Neural cell (in vitro differentiated cells): ENCODE results near the gene SMIM14. TPM values are rescaled to one million over a fixed set of nuclear protein-coding genes. Genes with fewer than 3 reads are reported as not detected.
"Not testable (repeated sequence)": the region's sequence is repeated elsewhere in the genome, so short reads cannot be mapped to it uniquely, and the experiment has no call there.

Experiments used
- H2AFZ ChIP-seq: fragments of 200-600, 300-800 bp; sonication (generic), shearing (Covaris generic); 2 replicates; pipeline ENCODE4 v1.6.0; 2014; ENCODE audit warnings: low read depth, mild to moderate bottlenecking, antibody characterized with exemption, low read length, moderate library complexity
- H3F3A ChIP-seq: fragments of 200-600 bp; shearing (Covaris generic); 2 replicates; pipeline ENCODE4 v1.6.1; 2016; ENCODE audit warnings: mild to moderate bottlenecking, moderate library complexity, mixed read lengths, antibody characterized with exemption, low read length; ENCODE audit not compliant: insufficient read depth, poor library complexity, severe bottlenecking
- H3K27ac ChIP-seq: fragments of 200-600, 300-800 bp; sonication (generic), shearing (Covaris generic); 2 replicates; pipeline ENCODE4 v1.5.1; 2014; ENCODE audit warnings: mild to moderate bottlenecking, low read length, moderate library complexity
- H3K27me3 ChIP-seq: fragments of 300-800, 200-600 bp; sonication (generic), shearing (Covaris generic); 2 replicates; pipeline ENCODE4 v1.6.0; 2014; ENCODE audit warnings: mild to moderate bottlenecking, low read depth, low read length, moderate library complexity; ENCODE audit not compliant: insufficient read depth
- H3K36me3 ChIP-seq: fragments of 300-800, 200-600 bp; sonication (generic), shearing (Covaris generic); 2 replicates; pipeline ENCODE4 v1.5.1; 2014; ENCODE audit warnings: mild to moderate bottlenecking, antibody characterized with exemption, low read length, moderate library complexity; ENCODE audit not compliant: insufficient read depth
- H3K4me2 ChIP-seq: fragments of 300-800, 200-600 bp; sonication (generic), shearing (Covaris generic); 2 replicates; pipeline ENCODE4 v1.6.0; 2014; ENCODE audit warnings: mild to moderate bottlenecking, low read length
- H3K4me3 ChIP-seq: fragments of 300-800, 200-600 bp; sonication (generic), shearing (Covaris generic); 2 replicates; pipeline ENCODE4 v1.5.1; 2014; ENCODE audit warnings: mild to moderate bottlenecking, low read length, moderate library complexity
- H3K79me2 ChIP-seq: fragments of 200-600 bp; shearing (Covaris generic); replicated peaks from 2 replicates; pipeline ENCODE4 v1.6.0; 2014; ENCODE audit warnings: mild to moderate bottlenecking, low read length, moderate library complexity; ENCODE audit not compliant: insufficient read depth
- H3K9ac ChIP-seq: fragments of 300-800, 200-600 bp; sonication (generic), shearing (Covaris generic); 2 replicates; pipeline ENCODE4 v1.6.1; 2016; ENCODE audit warnings: mild to moderate bottlenecking, low read length, mixed read lengths
- H3K9me2 ChIP-seq: fragments of 200-600 bp; shearing (Covaris generic); 2 replicates; pipeline ENCODE4 v1.6.1; 2016; ENCODE audit warnings: mild to moderate bottlenecking, low read length, mixed read lengths; ENCODE audit not compliant: insufficient read depth
- H3K9me3 ChIP-seq: fragments of 200-600, 300-800 bp; sonication (generic), shearing (Covaris generic); 2 replicates; pipeline ENCODE4 v1.6.1; 2016; ENCODE audit warnings: mild to moderate bottlenecking, mixed run types, low read length, moderate library complexity, mixed read lengths
- H4K20me1 ChIP-seq: fragments of 200-600 bp; shearing (Covaris generic); 2 replicates; pipeline ENCODE4 v1.6.1; 2016; ENCODE audit warnings: mild to moderate bottlenecking, mixed run types; ENCODE audit not compliant: insufficient read depth
- EZH2 ChIP-seq: fragments of 200-600, 300-800 bp; shearing (Covaris generic), sonication (generic); IDR thresholded peaks from 2 replicates; pipeline ENCODE4 v1.6.1; 2014; ENCODE audit warnings: antibody characterized with exemption, low read length, borderline replicate concordance, mild to moderate bottlenecking; ENCODE audit not compliant: insufficient read depth, poor library complexity, severe bottlenecking
- MXI1 ChIP-seq: fragments of 450-650 bp; conservative IDR thresholded peaks from 2 replicates; pipeline ENCODE4 v1.6.1; 2014; ENCODE audit warnings: antibody characterized with exemption, mild to moderate bottlenecking; ENCODE audit not compliant: poor library complexity, severe bottlenecking
- RAD21 ChIP-seq: fragments of 450-650 bp; conservative IDR thresholded peaks from 2 replicates; pipeline ENCODE4 v1.6.1; 2014; ENCODE audit warnings: antibody characterized with exemption, mild to moderate bottlenecking, moderate library complexity
- SMC3 ChIP-seq: fragments of 450-650 bp; conservative IDR thresholded peaks from 2 replicates; pipeline ENCODE4 v1.6.1; 2014; ENCODE audit warnings: antibody characterized with exemption, mild to moderate bottlenecking, moderate library complexity; ENCODE audit not compliant: poor library complexity
- TAF1 ChIP-seq: IDR thresholded peaks from 2 replicates; pipeline ENCODE4 v1.6.1; 2012; ENCODE audit warnings: low read depth
- polyA plus RNA-seq: library from polyadenylated mRNA; depleted of rRNA; stranded (reverse); fragments of >200 nt; gene quantifications from 2 replicates; pipeline ENCODE4 v1.2.3, GENCODE V29; 2014
- TF ChIP-seq, protein P1 (sequence below): fragments of 450-650 bp; IDR thresholded peaks from 2 replicates; pipeline ENCODE4 v1.5.1; 2014; ENCODE audit warnings: antibody characterized with exemption, mild to moderate bottlenecking, moderate library complexity; ENCODE audit not compliant: poor library complexity, severe bottlenecking
- TF ChIP-seq, protein P2 (sequence below): IDR thresholded peaks from 2 replicates; pipeline ENCODE4 v1.6.1; 2012; ENCODE audit warnings: borderline replicate concordance

The SMIM14 gene
- polyA plus RNA-seq, 1 donor from 2014 or later, result 55.6 TPM

DNA sequence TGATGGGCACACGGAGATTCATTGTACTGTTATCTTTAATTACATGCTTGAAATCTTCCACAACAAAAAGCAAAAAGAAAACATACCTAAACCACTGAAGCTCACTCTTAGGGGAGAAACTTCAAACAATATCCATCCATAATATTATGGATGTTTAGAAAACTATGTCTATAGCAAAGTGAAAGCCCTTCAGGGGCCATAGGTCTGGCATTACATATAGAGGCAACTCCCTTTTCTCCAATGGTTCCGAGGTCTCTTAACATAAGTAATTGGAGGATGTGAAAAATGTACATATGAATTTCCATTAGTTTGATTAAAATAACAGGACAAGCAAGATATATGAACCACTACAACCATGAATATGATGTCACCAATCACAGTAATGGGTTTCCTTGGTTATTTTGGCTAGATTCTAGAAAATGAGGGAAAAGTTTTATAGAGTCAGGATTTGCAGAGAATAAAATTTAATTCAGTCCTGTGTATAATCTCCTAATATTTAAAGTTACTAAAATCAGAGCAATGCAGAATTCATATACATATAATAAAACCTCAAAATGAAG lies 122.2 kb downstream of the SMIM14 start:
- H3K27me3 ChIP-seq, result no peaks in the 10 kb centered on the region
- H3K79me2 ChIP-seq, result peaks cover 15% of the 10 kb centered on the region

DNA sequence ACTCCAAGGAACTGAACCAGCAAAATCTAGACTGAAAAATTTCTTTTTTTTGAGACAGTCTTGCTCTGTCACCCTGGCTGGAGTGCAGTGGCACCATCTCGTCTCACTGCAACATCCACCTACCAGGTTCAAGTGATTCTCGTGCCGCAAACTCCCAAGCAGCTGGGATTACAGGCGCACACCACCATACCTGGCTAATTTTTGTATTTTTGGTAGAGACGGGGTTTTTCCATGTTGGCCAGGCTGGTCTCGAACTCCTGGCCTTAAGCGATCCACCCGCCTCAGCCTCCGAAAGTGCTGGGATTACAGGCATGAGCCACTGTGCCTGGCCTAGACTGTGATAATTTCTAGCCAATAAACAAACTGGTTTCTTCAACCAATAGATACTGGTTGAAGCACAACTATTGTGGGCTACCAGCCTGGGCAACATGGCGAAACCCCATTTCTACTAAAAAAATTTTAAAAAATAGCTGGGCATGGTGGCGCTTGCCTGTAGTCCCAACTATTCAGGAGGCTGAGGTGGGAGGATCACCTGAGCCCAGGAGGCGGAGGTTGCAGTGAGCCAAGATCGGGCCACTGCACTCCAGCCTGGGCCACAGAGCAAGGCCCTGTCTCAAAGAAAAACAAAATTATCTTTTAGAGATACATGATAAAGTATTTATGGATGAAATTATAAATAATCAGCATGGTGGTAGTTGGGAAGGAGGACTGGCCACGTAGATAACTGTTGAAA lies 122.8 kb downstream of the SMIM14 start:
- not testable (repeated sequence) for H3K9me2 ChIP-seq, H3K4me2 ChIP-seq, H3K27me3 ChIP-seq, H3K9me3 ChIP-seq, H3K27ac ChIP-seq, H3K36me3 ChIP-seq, H3F3A ChIP-seq, H3K9ac ChIP-seq, H2AFZ ChIP-seq, H3K4me3 ChIP-seq, H4K20me1 ChIP-seq
- peaks cover 15% of the 10 kb centered on the region for H3K79me2 ChIP-seq

More for the DNA sequence above, 122.2 kb downstream of the SMIM14 start:
- no peak for TF ChIP-seq MXI1
- Histone ChIP-seq H2AFZ (no peak overlapping the region), H3K36me3 (no peaks in the 10 kb centered on the region), H3F3A (no peaks in the 10 kb centered on the region), H3K9me2 (no peaks in the 10 kb centered on the region), H4K20me1 (no peaks in the 10 kb centered on the region), H3K4me2 (no peak overlapping the region), H3K9me3 (no peaks in the 10 kb centered on the region), H3K27ac (no peak overlapping the region), H3K9ac (no peak overlapping the region), H3K4me3 (no peak overlapping the region)

DNA sequence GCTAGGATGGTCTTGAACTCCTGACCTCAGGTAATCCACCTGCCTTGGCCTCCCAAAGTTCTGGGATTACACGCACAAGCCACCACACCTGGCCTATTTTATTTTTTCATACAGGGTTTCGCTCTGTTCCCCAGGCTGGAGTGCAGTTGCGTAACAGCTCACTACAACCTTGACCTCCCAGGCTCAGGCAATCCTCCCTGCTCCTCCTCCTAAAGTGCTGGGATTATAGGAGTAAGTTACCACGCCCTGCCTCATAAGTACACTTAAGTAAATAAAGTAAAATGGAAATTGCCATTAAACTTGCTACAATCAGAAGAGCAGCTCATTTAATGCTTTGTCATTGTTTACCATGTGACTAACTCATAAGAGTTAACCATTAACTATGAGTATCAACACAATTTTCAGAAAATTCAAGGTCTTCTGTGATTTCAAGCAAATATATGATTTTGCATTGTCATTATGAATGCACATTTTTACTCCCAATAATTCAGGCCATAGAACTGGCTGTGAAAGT lies 123.7 kb downstream of the SMIM14 start:
- Histone ChIP-seq H3K9me2 (no peaks in the 10 kb centered on the region), H3K27ac (no peak overlapping the region), H3K36me3 (no peaks in the 10 kb centered on the region), H3K9ac (no peak overlapping the region), H3F3A (no peaks in the 10 kb centered on the region), H2AFZ (no peak overlapping the region), H3K9me3 (no peaks in the 10 kb centered on the region), H3K79me2 (peaks cover 10% of the 10 kb centered on the region), H3K4me2 (no peak overlapping the region), H4K20me1 (no peaks in the 10 kb centered on the region), H3K27me3 (no peaks in the 10 kb centered on the region), H3K4me3 (no peak overlapping the region)
- no peak for TF ChIP-seq TAF1
- TF ChIP-seq EZH2, result no peak
- TF ChIP-seq, protein P1, sequence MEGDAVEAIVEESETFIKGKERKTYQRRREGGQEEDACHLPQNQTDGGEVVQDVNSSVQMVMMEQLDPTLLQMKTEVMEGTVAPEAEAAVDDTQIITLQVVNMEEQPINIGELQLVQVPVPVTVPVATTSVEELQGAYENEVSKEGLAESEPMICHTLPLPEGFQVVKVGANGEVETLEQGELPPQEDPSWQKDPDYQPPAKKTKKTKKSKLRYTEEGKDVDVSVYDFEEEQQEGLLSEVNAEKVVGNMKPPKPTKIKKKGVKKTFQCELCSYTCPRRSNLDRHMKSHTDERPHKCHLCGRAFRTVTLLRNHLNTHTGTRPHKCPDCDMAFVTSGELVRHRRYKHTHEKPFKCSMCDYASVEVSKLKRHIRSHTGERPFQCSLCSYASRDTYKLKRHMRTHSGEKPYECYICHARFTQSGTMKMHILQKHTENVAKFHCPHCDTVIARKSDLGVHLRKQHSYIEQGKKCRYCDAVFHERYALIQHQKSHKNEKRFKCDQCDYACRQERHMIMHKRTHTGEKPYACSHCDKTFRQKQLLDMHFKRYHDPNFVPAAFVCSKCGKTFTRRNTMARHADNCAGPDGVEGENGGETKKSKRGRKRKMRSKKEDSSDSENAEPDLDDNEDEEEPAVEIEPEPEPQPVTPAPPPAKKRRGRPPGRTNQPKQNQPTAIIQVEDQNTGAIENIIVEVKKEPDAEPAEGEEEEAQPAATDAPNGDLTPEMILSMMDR, result no peak
- TF ChIP-seq MXI1, result no peak
- TF ChIP-seq RAD21, result no peak
- TF ChIP-seq, protein P2, sequence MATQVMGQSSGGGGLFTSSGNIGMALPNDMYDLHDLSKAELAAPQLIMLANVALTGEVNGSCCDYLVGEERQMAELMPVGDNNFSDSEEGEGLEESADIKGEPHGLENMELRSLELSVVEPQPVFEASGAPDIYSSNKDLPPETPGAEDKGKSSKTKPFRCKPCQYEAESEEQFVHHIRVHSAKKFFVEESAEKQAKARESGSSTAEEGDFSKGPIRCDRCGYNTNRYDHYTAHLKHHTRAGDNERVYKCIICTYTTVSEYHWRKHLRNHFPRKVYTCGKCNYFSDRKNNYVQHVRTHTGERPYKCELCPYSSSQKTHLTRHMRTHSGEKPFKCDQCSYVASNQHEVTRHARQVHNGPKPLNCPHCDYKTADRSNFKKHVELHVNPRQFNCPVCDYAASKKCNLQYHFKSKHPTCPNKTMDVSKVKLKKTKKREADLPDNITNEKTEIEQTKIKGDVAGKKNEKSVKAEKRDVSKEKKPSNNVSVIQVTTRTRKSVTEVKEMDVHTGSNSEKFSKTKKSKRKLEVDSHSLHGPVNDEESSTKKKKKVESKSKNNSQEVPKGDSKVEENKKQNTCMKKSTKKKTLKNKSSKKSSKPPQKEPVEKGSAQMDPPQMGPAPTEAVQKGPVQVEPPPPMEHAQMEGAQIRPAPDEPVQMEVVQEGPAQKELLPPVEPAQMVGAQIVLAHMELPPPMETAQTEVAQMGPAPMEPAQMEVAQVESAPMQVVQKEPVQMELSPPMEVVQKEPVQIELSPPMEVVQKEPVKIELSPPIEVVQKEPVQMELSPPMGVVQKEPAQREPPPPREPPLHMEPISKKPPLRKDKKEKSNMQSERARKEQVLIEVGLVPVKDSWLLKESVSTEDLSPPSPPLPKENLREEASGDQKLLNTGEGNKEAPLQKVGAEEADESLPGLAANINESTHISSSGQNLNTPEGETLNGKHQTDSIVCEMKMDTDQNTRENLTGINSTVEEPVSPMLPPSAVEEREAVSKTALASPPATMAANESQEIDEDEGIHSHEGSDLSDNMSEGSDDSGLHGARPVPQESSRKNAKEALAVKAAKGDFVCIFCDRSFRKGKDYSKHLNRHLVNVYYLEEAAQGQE, result no peak
- no peak for TF ChIP-seq SMC3

DNA sequence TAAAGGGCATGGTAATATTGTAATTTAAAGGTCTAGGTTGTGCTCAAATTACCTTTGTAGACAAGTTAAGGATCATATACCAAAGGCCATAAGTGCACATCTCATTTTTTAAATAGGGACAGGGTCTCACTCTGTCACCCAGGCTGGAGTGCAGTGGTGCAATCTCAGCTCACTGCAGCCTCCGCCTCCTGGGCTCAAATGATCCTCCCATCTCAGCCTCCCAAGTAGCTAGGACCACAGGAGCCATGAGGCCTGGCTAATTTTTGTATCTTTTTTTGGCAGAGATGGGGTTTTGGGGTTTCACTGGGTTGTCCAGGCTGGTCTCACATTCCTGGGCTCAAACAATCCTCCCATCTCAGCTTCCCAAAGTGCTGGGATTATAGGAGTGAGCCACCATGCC lies 124.4 kb downstream of the SMIM14 start:
- H3K9ac ChIP-seq, H3K27me3 ChIP-seq, H3K4me2 ChIP-seq, H3K4me3 ChIP-seq, H3K9me2 ChIP-seq, H3K9me3 ChIP-seq, H3K79me2 ChIP-seq, H3F3A ChIP-seq, H3K36me3 ChIP-seq, H2AFZ ChIP-seq, H3K27ac ChIP-seq, H4K20me1 ChIP-seq: not testable (repeated sequence)
